ENCODE measurements around the gene RFTN1.

GRCh38 chr3:16355828-16356227, 157.7 kb downstream of the RFTN1 start:
- TF ChIP-seq CTCF (IDR thresholded peaks at IDR 0.05) = no peak
- TF ChIP-seq POLR2A (IDR thresholded peaks at IDR 0.05) = no peak

All from tibial nerve (tissue), 3 donors.